Natural killer cell (primary cell): ENCODE data around the gene PRMT7. TPM values are rescaled to one million over a fixed set of nuclear protein-coding genes. Genes with fewer than 3 reads are reported as not detected.

ENCODE experiments used
- ATAC-seq, 3 donors: fragments of 150-1000 bp in 2 of 3; fragments of 200-7000 bp in 1 of 3; cut with Tn5 transposase; 1 replicate in 1 of 3; 2 replicates in 2 of 3; pipeline ENCODE4 v1.10.0; 2021; ENCODE audit warnings: mild to moderate bottlenecking in 2 of 3, moderate library complexity in 2 of 3
- DNase-seq, 2 donors: peaks; one replicate each; pipeline versions ENCODE4 v3.0.0 to v3.0.0-alpha.2; 2013 to 2021; ENCODE audit warnings: mixed read lengths in 1 of 2
- H3K27ac ChIP-seq: one replicate; pipeline ENCODE4 v1.5.1; 2013; ENCODE audit warnings: mild to moderate bottlenecking, low read length
- H3K27me3 ChIP-seq: one replicate; pipeline ENCODE4 v1.6.1; 2013; ENCODE audit warnings: low read length; ENCODE audit not compliant: control insufficient read depth, insufficient read depth
- H3K36me3 ChIP-seq: one replicate; pipeline ENCODE4 v1.6.1; 2013; ENCODE audit warnings: low read length; ENCODE audit not compliant: control insufficient read depth, insufficient read depth
- H3K4me1 ChIP-seq: one replicate; pipeline ENCODE4 v1.6.1; 2013; ENCODE audit warnings: low read length; ENCODE audit not compliant: control insufficient read depth, insufficient read depth
- H3K4me3 ChIP-seq: one replicate; pipeline ENCODE4 v1.5.1; 2013; ENCODE audit warnings: low read length
- H3K9me3 ChIP-seq: one replicate; pipeline ENCODE4 v1.6.1; 2013; ENCODE audit warnings: low read length; ENCODE audit not compliant: control insufficient read depth, insufficient read depth
- H3K27ac Mint-ChIP-seq, 2 donors: one replicate each; pipeline ENCODE4 v1.8.0; 2022; ENCODE audit warnings: mild to moderate bottlenecking in 2 of 2, mixed read lengths in 2 of 2, moderate library complexity in 1 of 2
- H3K27me3 Mint-ChIP-seq, 2 donors: one replicate each; pipeline ENCODE4 v1.8.0; 2022; ENCODE audit warnings: low read depth in 2 of 2, mixed read lengths in 2 of 2
- H3K36me3 Mint-ChIP-seq: one replicate; pipeline ENCODE4 v1.8.0; 2022; ENCODE audit warnings: mixed read lengths
- H3K4me1 Mint-ChIP-seq, 2 donors: one replicate each; pipeline ENCODE4 v1.8.0; 2022; ENCODE audit warnings: mixed read lengths in 2 of 2
- H3K4me3 Mint-ChIP-seq: one replicate; pipeline ENCODE4 v1.8.0; 2022; ENCODE audit warnings: mild to moderate bottlenecking, moderate library complexity, mixed read lengths
- H3K9me3 Mint-ChIP-seq, 2 donors: one replicate each; pipeline ENCODE4 v1.8.0; 2022; ENCODE audit warnings: mixed read lengths in 2 of 2
- CTCF ChIP-seq: fragments of 200-600 bp; IDR thresholded peaks from one replicate; pipeline ENCODE4 v1.8.0; 2022; ENCODE audit warnings: antibody characterized with exemption
- WGBS: methylation state at CpG from one replicate; pipeline ENCODE4 v1.1.7; 2013; ENCODE audit warnings: missing lambda C conversion rate; ENCODE audit not compliant: insufficient coverage; 5-methylcytosine and 5-hydroxymethylcytosine counted together
- intact Hi-C: fragments of 100-400 bp; cut with micrococcal nuclease; formaldehyde crosslinking; loops from one replicate; pipeline ENCODE4 v1.14.2; 2022
- total RNA-seq, 4 donors: library from RNA; stranded (reverse); fragments of 120-200 nt in 1 of 4; gene quantifications; one replicate each; pipeline versions ENCODE4 v1.2.3 to v1.2.4, GENCODE V29; 2013 to 2022

Gene PRMT7
- total RNA-seq, 3 donors from 2014 or later (not counting 1 experiment from before 2014, with no cell fraction given): 60.7 to 84.7 (median 68.2) TPM

- 67% methylated on average over 3 of the region's 4 CpGs for WGBS
- H3K27ac Mint-ChIP-seq: no peak overlapping the region
- H3K4me3 Mint-ChIP-seq: no peak overlapping the region
- intact Hi-C loops: no loop called here
- Histone ChIP-seq H3K36me3 (peaks cover 70% of the 10 kb centered on the region), H3K4me3 (no peak overlapping the region), H3K27me3 (no peaks in the 10 kb centered on the region), H3K27ac (no peak overlapping the region), H3K9me3 (no peaks in the 10 kb centered on the region), H3K4me1 (no peaks in the 10 kb centered on the region)
- no peaks in the 10 kb centered on the region for H3K36me3 Mint-ChIP-seq
- TF ChIP-seq CTCF: no peak
- ATAC-seq (no peak), DNase-seq (no peak)
- no peaks in the 10 kb centered on the region for H3K27me3 Mint-ChIP-seq
- H3K9me3 Mint-ChIP-seq: no peaks in the 10 kb centered on the region
- peaks cover 0 to 7% of the 10 kb centered on the region in 2 donors for H3K4me1 Mint-ChIP-seq
Observed at GRCh38 chr16:68347605-68348004, 36.8 kb downstream of the PRMT7 start.

GRCh38 chr16:68348639-68349445 is 38.0 kb downstream of the PRMT7 start:
- Mint-ChIP-seq H3K4me3 (no peak overlapping the region), H3K27ac (no peak overlapping the region), H3K9me3 (no peaks in the 10 kb centered on the region), H3K27me3 (no peaks in the 10 kb centered on the region), H3K36me3 (no peaks in the 10 kb centered on the region), H3K4me1 (peaks cover 0 to 7% of the 10 kb centered on the region in 2 donors)
- no peaks in the 10 kb centered on the region for H3K27me3 ChIP-seq
- H3K4me3 ChIP-seq: no peak overlapping the region
- H3K4me1 ChIP-seq: no peaks in the 10 kb centered on the region
- DNase-seq: no peak
- TF ChIP-seq CTCF: no peak
- intact Hi-C loops: no loop called here
- H3K9me3 ChIP-seq: no peaks in the 10 kb centered on the region
- 97% methylated on average over 27 of the region's 27 CpGs for WGBS
- peaks cover 77% of the 10 kb centered on the region for H3K36me3 ChIP-seq
- no peak overlapping the region for H3K27ac ChIP-seq
- ATAC-seq: no peak

DNA sequence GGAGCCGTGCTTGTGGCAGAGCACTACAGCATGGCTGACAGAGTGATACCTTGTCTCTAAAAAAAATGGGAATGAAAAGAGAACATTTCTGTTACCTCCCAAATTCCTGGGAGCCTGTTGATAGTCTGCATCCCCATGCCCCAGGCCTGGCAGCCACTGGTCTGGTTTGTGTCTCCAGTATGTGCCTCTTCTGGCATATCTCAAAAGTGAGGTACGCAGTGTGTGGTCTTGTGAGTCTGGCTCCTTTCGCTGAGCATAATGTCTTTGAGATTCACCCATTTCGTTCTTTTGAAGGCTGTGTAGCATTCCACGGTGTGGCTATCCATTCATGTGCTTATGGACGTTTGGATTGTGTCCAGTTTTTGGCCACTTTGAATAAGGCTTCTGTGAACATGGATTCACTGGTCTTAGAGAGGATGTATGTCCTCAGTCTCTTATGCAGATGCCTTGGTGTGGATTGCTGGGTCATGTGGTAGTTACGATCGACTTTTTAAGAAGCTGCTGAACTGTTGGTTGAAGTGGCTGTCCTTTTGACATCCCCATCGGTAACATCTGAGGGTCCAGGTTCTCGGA is 39.1 kb downstream of the PRMT7 start:
- 95% methylated on average over 10 of the region's 10 CpGs for WGBS
- Mint-ChIP-seq H3K4me3 (no peak overlapping the region), H3K36me3 (no peaks in the 10 kb centered on the region), H3K4me1 (peaks cover under 1 to 9% of the 10 kb centered on the region in 2 donors), H3K27ac (no peak overlapping the region), H3K9me3 (no peaks in the 10 kb centered on the region), H3K27me3 (no peaks in the 10 kb centered on the region)
- Histone ChIP-seq H3K36me3 (peaks cover 79% of the 10 kb centered on the region), H3K9me3 (no peaks in the 10 kb centered on the region), H3K4me1 (no peaks in the 10 kb centered on the region), H3K4me3 (no peak overlapping the region), H3K27ac (no peak overlapping the region), H3K27me3 (no peaks in the 10 kb centered on the region)
- intact Hi-C loops: no loop called here
- no peak for TF ChIP-seq CTCF
- ATAC-seq (no peak), DNase-seq (no peak)
